NCI-H2081 treated with DMSO at 0.1 percent for 48 hours (cell line): Measurements from ENCODE around the gene RCCD1.
"Not testable (repeated sequence)": the region's sequence is repeated elsewhere in the genome, so short reads cannot be mapped to it uniquely, and the experiment has no call there.

Experiments
- DNase-seq: peaks from one replicate; lab custom pipeline; 2025; lab: John Stamatoyannopoulos, UW

The RCCD1 gene, protein sequence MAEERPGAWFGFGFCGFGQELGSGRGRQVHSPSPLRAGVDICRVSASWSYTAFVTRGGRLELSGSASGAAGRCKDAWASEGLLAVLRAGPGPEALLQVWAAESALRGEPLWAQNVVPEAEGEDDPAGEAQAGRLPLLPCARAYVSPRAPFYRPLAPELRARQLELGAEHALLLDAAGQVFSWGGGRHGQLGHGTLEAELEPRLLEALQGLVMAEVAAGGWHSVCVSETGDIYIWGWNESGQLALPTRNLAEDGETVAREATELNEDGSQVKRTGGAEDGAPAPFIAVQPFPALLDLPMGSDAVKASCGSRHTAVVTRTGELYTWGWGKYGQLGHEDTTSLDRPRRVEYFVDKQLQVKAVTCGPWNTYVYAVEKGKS

DNA sequence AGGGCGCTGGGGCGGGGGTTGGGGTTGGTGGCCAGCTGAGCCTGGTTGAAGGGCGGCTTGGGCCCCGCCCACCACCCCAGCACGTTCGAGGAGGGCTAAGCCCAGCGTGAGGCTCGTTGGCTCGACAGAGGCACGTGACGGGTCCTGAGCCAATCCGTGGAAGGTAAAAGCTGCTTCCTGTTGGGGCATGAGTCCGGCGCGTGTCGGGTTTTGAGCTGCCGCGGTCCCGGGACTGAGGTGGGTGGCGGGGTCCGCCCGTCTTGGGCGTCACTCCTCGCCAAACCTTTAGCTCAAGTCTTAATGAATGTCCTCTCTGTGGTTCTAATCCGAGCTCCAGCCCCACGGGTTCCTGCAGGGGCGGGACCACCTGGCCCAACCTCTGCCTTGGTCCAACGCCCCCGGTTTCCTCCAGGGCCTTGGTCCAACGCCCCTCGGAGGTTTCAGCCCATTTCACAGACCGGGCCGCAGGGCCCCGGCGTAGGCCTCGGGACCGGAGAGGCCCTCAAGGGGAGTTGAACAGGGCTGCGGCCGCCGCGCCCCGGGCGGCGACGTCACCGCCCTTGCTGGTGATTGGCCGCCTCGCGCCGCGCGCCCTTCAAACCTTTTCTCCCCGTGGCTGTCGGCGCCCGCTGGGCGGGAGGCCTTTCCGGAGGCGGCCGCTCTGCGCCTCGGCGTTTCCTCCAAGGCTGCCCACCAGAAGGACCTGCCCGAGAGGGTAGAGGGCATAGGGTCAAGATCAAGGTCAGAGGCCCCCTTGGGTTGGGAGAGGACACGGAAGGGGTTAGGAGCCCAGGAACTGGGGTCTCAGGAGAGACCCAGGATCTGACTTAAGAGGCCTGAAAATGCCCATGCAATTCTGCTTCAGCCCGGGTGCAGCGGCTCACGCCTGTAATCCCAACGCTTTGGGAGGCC lies at the start of gene RCCD1:
RCCD1 (plus strand) TSS at position 173 of the 912 bp plus-strand sequence. CDS start 1,851 bp downstream, outside the sequence.
- DNase-seq: peak; percentile 47

DNA sequence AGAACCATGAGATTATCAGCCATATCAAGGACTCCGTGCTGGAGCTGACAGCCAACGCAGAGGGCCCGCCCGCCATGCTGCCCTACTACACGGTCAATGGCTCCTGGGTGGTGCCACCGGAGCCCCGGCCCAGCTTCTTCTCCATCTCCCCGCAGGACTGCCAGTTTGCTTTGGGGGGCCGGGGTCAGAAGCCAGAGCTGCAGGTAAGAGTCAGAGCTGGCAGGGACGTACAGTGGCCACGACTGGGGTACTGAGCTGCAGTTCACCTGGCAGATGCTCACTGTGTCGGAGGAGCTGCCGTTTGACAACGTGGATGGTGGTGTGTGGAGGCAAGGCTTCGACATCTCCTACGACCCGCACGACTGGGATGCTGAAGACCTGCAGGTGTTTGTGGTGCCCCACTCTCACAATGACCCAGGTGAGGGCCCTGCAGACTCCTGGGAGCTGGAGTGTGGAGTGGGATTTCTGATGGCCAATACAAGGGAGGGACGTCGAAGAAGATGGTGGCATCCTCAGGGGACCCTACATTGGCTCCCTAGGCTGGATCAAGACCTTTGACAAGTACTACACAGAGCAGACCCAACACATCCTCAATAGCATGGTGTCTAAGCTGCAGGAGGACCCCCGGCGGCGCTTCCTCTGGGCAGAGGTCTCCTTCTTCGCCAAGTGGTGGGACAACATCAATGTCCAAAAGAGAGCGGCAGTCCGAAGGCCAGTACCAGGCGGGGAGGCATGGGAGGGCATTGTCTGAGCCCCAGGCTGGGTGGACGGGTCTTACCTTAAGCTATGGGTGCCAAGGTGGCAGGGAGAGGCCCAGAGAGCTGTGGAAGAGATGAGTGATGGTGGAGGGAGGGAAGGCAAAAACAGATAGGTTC lies 49.1 kb upstream of the RCCD1 start:
- DNase-seq: no peak

GRCh38 chr15:90906181-90906849 lies 48.4 kb upstream of the RCCD1 start:
- DNase-seq: no peak

DNA sequence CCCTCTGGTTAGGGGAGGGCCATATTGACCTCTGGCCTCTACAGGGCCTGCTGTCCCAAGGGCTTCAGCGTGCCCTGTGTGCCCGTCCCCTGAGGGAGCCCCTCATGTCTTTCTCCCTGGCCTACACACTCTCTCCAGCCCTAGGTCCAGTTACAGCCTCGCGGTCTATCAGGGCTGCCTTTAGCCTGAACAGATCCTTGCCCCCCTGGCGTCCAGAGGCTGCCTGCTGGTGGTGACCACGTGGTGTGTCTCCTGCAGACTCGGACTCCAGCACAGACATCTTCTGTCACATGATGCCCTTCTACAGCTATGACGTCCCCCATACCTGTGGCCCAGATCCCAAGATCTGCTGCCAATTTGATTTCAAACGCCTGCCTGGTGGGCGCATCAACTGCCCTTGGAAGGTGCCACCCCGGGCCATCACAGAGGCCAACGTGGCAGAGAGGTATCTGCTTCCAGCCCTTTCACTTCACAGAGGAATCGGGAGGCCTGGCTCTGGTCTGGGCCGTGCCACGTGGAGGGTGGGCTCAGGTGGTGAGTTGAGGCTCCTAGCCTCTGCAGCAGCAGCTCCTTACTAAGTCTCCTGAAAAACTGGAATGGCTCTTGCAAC lies 47.5 kb upstream of the RCCD1 start:
- no peak for DNase-seq

- no peak for DNase-seq
Observed at GRCh38 chr15:90907838-90908507, 46.7 kb upstream of the RCCD1 start.

DNA sequence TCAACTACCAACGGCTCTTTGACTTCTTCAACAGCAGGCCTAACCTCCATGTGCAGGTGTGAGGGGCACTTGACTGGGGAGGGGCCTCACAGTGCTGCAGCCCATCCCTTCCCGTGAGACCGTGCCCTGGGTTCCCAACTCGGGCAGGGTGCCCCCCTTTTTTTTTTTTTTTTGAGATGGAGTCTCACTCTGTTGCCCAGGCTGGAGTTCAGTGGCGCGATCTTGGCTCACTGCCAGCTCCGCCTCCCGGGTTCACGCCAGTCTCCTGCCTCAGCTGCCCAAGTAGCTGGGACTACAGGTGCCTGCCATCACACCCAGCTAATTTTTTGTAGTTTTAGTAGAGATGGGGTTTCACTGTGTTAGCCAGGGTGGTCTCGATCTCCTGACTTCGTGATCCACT lies 45.2 kb upstream of the RCCD1 start:
- DNase-seq: not testable (repeated sequence)

GRCh38 chr15:90909976-90910375 lies 44.7 kb upstream of the RCCD1 start:
- no peak for DNase-seq

GRCh38 chr15:90910441-90911301 lies 44.0 kb upstream of the RCCD1 start:
- DNase-seq: no peak

- no peak for DNase-seq
Observed at GRCh38 chr15:90911302-90911623, 43.4 kb upstream of the RCCD1 start.

GRCh38 chr15:90911906-90912769 lies 42.5 kb upstream of the RCCD1 start:
- DNase-seq: no peak

DNA sequence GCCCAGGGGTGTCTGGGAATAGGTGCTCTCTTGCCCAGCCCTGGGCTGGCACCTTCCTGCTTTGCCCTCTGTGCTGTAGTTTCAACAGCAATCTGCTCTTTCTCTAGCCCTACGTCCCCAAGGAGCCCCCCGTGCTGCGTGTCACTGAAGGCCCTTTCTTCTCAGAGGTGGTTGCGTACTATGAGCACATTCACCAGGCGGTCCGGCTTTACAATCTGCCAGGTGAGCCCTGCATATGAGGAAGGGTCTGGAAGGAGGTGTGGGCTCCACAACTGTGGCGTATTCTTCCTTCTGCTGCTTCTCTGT lies 42.0 kb upstream of the RCCD1 start:
- DNase-seq: no peak

DNA sequence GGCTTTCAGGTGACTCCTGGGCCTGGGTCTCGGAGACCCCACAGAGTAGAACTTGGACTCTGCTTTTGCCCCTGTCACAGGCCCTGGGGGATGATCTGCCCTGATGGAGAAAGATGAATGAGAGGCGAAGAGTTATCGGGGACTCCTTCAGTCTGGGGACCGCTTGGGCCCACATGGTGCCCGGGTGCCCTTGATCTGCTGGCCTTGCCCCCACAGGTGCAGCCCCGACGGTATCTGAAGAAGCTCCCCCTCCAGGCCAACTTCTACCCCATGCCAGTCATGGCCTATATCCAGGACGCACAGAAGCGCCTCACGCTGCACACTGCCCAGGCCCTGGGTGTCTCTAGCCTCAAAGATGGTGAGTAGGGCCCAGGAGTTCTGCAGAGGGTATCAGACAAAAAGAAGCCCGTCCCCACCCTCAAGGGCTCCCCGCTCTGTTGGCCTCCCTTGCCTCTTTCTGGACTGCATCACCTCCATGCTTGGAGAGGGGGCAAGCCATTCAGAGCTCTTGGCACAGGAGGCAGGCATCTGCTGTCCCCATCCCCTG lies 41.2 kb upstream of the RCCD1 start:
- no peak for DNase-seq

- DNase-seq: no peak
Observed at GRCh38 chr15:90914305-90915080, 40.2 kb upstream of the RCCD1 start.

DNA sequence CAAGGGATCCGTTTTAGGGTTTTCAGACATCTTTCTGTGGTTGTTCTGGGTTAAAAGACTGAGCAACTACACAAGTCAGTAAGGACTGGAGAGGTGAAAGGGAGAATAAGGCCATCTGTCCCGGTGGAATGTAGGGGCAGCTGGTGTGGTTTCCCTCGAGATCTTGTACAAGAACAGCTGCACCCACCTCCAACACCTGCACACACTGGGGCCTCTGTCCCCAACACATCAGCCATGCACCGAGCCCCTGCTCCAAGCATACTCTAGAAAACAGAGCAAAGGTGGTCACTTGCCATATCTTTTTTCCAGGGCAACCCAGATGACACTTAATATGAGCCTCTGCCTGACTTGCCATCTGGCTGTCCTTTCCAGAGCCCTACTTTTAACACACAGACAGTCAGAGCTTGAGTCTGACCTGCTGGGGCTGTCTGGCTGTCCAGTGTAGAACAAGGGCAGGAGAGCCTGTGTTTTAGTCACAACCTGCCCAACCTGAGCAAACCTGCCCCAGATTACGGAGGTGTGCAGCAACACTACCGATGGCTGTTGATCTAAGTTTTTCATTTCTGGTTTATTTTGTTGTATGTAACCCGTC lies 39.4 kb upstream of the RCCD1 start:
- DNase-seq: no peak

GRCh38 chr15:90915808-90916440 lies 38.8 kb upstream of the RCCD1 start:
- no peak for DNase-seq

- no peak for DNase-seq
Observed at GRCh38 chr15:90916461-90916860, 38.2 kb upstream of the RCCD1 start.

DNA sequence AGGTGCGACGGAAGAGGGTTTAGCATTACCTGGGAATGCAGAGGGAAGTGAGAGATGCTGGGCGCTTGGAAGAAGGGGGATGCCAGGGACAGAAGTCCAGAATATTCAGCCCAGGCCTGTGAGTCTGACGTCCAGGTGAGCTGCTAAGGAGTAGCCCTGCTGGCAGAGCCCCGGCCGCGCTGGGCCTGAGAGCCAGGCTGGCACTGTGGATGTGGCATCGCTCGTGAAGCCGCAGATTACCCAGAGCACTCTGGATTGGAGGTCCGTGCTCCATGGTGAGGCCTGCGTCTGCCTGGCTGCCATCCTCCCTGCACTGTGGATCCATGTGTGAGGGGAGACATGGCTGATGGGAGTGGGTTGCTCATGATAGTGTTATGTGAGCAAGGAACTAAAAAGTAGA lies 37.1 kb upstream of the RCCD1 start:
- DNase-seq: no peak
